ENCODE measurements around the gene NGLY1. TPM values are rescaled to one million over a fixed set of nuclear protein-coding genes. Genes with fewer than 3 reads are reported as not detected.

The NGLY1 gene
- total RNA-seq, 4 donors from 2014 or later, result 61.5 to 73.3 (median 68.6) TPM

DNA sequence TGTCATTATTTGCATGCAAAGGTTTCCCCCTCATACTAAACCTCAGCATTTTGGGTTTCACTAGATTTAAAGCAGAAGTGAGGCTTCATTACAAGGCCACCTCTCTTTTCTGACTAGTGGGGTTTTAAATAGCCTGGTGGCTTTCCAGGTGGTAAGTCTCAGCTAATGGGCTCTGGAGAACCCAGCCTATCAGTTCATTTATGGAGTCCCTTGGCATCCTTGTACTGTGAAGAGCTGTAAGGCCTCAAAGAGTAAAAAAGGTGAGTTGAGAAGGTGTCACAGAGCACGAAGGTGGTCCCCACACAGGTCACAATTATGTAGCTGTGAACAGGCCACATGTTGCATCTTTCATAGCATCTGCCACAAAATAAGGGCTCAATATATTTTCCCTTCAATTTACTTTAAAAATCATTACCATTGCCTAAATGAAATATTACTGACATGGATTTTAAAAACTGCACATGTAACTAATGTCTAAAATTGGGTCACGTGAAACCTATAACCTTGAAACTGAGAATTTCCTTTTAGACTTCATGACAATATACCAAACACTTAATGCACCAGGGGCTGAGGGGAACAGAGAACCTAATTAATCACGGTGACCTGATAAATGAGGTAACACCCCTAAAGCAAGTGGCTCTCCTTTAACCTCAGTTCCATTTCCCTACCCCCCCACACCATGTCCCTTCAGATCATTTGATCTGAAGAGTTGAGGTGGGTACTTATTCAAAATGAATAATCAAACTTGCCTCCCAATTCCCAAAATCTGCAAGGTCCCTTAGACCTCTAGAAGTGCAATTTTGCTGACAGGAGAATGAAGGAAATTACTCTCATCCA lies 1.3 kb downstream of the NGLY1 start:
- Histone ChIP-seq H3K4me1 (peaks cover 10 to 21% of the 10 kb centered on the region in 2 donors), H3K36me3 (peaks cover 0 to 14% of the 10 kb centered on the region in 2 donors), H3K9me3 (no peaks in the 10 kb centered on the region), H3K27me3 (no peaks in the 10 kb centered on the region), H3K4me3 (peak overlapping the region; percentile 87 to 97 (median 94)), H3K27ac (peak overlapping the region; percentile 91 to 97 (median 94))
- in situ Hi-C loops (cut with MboI; ENCODE audit: low sequenced_read_pairs in 4 of 4), result loop anchor here in 3 of 4 donors (10.0 to 25.0 kb wide), 4 partner anchors 117 to 345 kb away; partner anchors contain the start of genes RARB (in 1 of the 3) and TOP2B (in 1 of the 3)
- intact Hi-C loops (cut with DNase I; ENCODE audit: low total_unique reads), result loop anchor here (2.0 to 10.0 kb wide), 4 partner anchors 117 to 355 kb away; partner anchors contain the start of genes RARB and TOP2B
- DNase-seq, result no peak
- no peak for ATAC-seq
- no peak for TF ChIP-seq POLR2A (IDR thresholded peaks at IDR 0.05)
- TF ChIP-seq, protein P1, sequence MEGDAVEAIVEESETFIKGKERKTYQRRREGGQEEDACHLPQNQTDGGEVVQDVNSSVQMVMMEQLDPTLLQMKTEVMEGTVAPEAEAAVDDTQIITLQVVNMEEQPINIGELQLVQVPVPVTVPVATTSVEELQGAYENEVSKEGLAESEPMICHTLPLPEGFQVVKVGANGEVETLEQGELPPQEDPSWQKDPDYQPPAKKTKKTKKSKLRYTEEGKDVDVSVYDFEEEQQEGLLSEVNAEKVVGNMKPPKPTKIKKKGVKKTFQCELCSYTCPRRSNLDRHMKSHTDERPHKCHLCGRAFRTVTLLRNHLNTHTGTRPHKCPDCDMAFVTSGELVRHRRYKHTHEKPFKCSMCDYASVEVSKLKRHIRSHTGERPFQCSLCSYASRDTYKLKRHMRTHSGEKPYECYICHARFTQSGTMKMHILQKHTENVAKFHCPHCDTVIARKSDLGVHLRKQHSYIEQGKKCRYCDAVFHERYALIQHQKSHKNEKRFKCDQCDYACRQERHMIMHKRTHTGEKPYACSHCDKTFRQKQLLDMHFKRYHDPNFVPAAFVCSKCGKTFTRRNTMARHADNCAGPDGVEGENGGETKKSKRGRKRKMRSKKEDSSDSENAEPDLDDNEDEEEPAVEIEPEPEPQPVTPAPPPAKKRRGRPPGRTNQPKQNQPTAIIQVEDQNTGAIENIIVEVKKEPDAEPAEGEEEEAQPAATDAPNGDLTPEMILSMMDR (IDR thresholded peaks at IDR 0.05 in 4 of 5, conservative IDR thresholded peaks at IDR 0.05 in 1 of 5), result no peak

DNA sequence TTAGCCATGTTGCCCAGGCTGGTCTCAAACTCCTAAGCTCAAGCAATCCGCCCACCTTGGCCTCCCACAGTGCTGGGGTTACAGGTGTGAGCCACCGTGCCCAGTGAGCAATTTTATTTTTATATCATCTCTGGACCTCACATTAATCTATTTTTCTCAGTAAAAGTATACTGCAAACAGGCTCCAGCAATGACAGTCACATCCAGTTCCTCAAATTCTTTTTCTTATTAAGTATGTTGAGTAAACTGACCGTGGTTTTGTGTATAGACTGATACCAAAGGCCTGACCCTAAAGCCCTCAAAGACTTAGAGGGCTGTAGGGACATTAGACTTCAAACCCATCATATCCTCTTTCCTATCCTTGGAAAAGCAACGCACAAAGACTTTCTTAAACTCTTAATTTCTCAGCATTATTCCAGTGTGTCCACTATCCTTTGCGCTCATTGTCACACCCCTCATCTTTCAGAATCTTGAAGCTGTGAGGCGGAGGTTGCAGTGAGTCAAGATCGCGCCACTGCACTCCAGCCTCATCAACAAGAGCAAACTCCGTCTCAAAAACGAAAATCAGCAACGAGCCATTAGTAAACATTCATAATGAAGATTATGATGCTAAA lies 2.0 kb downstream of the NGLY1 start:
- intact Hi-C loops (cut with DNase I; ENCODE audit: low total_unique reads), result loop anchor here (5.0 to 10.0 kb wide), 3 partner anchors 134 to 354 kb away; partner anchors contain the start of gene RARB
- no peak for ATAC-seq
- in situ Hi-C loops (cut with MboI; ENCODE audit: low sequenced_read_pairs in 4 of 4), result loop anchor here in 3 of 4 donors (10.0 to 25.0 kb wide), 4 partner anchors 116 to 344 kb away; partner anchors contain the start of genes RARB (in 1 of the 3) and TOP2B (in 1 of the 3)

DNA sequence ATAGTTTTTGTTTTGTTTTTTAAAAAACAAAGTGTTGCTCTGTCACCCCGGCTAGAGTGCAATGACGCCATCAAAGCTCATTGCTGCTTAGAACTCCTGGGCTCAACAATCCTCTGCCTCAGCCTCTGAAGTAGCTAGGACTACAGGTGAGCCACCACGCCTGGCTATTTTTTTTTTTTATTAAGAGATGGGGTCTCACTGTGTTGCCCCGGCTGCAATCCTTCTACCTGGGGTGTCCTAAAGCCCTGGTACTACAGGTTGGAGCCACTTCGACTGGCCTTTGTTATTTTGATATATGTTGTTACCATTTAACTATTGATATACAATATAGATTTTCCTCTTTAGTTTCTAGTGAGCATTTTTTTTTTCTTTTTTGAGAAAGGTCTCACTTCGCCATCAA lies 2.6 kb downstream of the NGLY1 start:
- in situ Hi-C loops (cut with MboI; ENCODE audit: low sequenced_read_pairs in 4 of 4), result loop anchor here in 3 of 4 donors (10.0 to 25.0 kb wide), 4 partner anchors 116 to 343 kb away; partner anchors contain the start of genes RARB (in 1 of the 3) and TOP2B (in 1 of the 3)
- Histone ChIP-seq H3K27ac (no peak overlapping the region), H3K27me3 (no peaks in the 10 kb centered on the region), H3K36me3 (peaks cover 0 to 27% of the 10 kb centered on the region in 2 donors), H3K9me3 (no peaks in the 10 kb centered on the region), H3K4me3 (no peak overlapping the region), H3K4me1 (peaks cover 10 to 21% of the 10 kb centered on the region in 2 donors)
- intact Hi-C loops (cut with DNase I; ENCODE audit: low total_unique reads), result loop anchor here (5.0 to 10.0 kb wide), 3 partner anchors 133 to 353 kb away; partner anchors contain the start of gene RARB
- ATAC-seq (no peak), DNase-seq (no peak)
- TF ChIP-seq, protein P1 (IDR thresholded peaks at IDR 0.05 in 4 of 5, conservative IDR thresholded peaks at IDR 0.05 in 1 of 5), result no peak
- TF ChIP-seq POLR2A (IDR thresholded peaks at IDR 0.05), result no peak

More for the DNA sequence above, 2.0 kb downstream of the NGLY1 start:
- no peaks in the 10 kb centered on the region for H3K9me3 ChIP-seq
- TF ChIP-seq, protein P1 (IDR thresholded peaks at IDR 0.05 in 4 of 5, conservative IDR thresholded peaks at IDR 0.05 in 1 of 5), result no peak
- no peak for TF ChIP-seq POLR2A (IDR thresholded peaks at IDR 0.05)
- H3K4me1 ChIP-seq, result peaks cover 10 to 21% of the 10 kb centered on the region in 2 donors
- no peaks in the 10 kb centered on the region for H3K27me3 ChIP-seq
- H3K4me3 ChIP-seq, result no peak overlapping the region
- no peak for DNase-seq
- peaks cover 0 to 21% of the 10 kb centered on the region in 2 donors for H3K36me3 ChIP-seq
- no peak overlapping the region for H3K27ac ChIP-seq

DNA sequence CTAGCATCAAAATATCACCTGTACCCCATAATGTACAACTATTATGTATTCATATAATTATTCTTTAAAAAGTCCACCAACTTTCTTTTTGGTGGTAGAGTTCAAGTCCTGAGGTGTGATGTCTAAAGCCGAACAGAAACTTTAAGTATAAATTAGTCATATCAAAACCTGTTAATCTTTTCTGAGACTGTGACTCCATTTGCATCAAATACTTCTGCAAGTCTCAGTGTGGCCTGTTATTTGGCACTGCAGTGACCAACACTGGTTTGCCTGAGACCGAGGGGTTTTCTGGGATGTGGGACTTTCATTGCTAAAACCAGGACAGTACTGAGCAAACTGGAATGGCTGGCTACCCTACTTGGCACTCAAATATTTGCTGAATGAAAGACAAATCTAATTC lies 7.3 kb downstream of the NGLY1 start:
- ATAC-seq (no peak), DNase-seq (no peak)
- in situ Hi-C loops (cut with MboI; ENCODE audit: low sequenced_read_pairs in 4 of 4), result loop anchor here in 3 of 4 donors (25.0 kb wide), 2 partner anchors 314 to 339 kb away; partner anchors contain the start of gene RARB (in 1 of the 3)
- Histone ChIP-seq H3K36me3 (peaks cover 0 to 50% of the 10 kb centered on the region in 2 donors), H3K27ac (no peak overlapping the region), H3K9me3 (no peaks in the 10 kb centered on the region), H3K27me3 (no peaks in the 10 kb centered on the region), H3K4me1 (peaks cover 0 to 5% of the 10 kb centered on the region in 2 donors), H3K4me3 (no peak overlapping the region)
- intact Hi-C loops (cut with DNase I; ENCODE audit: low total_unique reads), result no loop called here
- TF ChIP-seq POLR2A (IDR thresholded peaks at IDR 0.05), result no peak
- TF ChIP-seq, protein P1 (IDR thresholded peaks at IDR 0.05 in 4 of 5, conservative IDR thresholded peaks at IDR 0.05 in 1 of 5), result no peak

All from gastrocnemius medialis (tissue), 4 donors.